Stimulated activated naive CD4-positive, alpha-beta T cell (primary cell): ENCODE measurements around the gene NLRP1.

Source experiments
- DNase-seq, 6 experiments: peaks; one replicate each; lab custom pipeline; 2025; lab: John Stamatoyannopoulos, UW

The NLRP1 gene

DNA sequence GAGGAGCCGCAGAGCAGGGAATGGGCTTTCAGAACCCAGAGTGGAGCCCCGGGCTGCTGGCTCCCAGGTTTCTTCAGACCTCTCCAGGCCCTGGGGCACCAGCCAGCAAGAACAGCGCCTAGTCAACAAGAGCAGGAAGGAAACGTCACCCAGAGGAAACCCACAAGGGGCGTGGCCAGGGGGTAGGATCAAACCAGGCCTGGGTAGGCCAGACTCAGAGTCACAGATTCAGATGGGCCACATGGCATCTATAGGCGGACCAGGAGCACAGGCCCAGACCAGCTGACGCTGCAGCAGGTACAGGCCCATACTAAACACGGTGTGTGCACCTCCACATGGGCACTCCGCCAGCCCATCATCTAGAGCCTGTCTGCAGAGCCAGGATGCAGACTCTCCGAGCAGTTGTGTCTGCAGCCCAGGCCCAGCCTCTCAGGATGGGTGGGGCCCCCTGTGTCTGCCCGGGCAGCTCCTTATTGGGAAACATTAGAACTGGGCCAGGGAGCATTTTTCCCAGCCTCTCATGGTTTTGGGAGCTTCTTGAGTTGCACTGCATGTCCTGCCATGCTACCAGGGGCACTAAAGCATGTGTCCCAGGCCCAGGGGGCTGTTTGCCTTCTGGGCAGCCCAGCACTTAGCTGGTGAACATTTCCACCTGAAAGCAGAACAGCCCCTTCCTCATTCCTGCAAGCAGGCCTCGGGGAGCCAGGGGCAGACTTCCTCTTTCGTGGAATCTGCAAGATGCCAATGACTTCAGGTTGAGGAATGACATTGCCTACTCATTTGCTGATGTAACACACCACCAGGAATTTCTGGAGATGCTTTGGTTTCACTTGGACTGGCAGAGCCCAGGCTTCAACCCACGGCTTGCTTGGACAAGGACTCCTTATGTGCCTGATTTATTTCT is at the start of gene NLRP1:
TSS of gene NLRP1 (minus strand) at position 127 of the 904 bp plus-strand sequence. CDS start 552 bp downstream, outside the sequence.
- peak; percentile 86 to 95 (median 92) for DNase-seq

DNA sequence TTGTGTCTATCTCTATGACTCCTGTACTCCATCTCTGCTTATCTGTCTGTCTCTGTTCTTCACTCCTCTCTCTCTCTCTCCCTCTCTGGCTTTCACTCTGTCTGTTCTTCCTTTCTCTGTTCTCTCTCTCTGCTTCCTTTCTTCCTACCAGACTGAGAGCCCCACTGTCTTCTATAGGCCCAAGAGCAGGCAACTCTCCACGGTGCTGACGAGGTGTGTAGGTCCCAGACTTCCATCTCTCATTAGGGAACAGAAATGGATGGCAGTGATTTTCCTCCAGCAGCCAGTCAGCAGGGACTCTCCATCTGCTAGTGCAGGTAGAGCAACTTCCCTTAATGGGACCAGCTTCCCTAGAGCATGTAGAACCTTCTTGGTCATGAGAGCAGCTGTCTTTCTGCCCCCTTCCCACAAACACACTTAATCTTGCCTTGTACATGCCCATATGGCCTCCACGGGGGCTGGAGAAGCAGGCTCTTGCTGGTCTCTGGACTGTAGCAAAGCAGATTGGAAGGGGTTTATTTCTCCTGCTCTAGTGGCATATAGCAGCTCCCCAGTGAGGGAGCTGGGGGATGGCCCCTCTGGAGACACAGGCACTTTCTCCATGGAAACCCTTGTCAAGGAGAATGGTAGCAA is 47.8 kb upstream of the NLRP1 start:
- DNase-seq: no peak

DNA sequence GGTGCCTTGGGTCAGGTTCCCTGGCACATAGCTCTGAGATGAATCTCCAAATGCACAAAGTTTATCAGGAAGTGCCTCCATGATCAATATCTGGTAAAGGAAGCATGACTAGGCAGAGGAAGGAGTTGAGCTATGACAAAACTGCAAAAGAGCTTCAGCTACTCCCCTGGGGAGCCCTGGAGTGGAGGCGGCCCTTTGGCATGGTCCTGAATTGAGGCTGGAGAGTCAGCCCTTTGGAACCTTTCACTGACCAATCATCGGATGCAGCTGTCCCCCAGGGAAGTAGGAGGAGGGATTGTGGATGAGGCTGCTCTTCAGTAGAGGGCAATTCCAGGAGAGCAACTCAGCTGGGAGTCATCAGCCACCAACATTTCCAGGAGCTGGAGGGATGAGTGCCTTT is 46.1 kb upstream of the NLRP1 start:
- DNase-seq: no peak

DNA sequence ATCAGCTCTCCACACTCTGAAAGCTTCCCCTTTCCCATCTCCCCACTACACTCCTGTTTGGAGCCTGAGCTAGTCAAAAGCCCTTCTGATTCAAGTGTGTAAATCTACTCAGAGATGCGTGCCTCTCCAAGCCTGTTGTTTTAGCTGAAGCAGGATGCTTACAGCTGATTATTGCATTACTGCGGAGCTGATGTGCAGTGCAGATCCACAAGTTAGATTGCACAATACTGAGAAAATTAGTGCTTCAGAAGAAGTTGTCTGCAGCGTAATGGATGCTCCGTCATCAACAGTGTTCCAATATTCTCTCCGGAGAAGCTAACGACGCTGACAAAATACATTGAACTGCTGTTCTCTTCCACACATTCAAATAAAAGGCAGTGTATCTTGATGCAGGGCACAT is 44.8 kb upstream of the NLRP1 start:
- DNase-seq: no peak

DNA sequence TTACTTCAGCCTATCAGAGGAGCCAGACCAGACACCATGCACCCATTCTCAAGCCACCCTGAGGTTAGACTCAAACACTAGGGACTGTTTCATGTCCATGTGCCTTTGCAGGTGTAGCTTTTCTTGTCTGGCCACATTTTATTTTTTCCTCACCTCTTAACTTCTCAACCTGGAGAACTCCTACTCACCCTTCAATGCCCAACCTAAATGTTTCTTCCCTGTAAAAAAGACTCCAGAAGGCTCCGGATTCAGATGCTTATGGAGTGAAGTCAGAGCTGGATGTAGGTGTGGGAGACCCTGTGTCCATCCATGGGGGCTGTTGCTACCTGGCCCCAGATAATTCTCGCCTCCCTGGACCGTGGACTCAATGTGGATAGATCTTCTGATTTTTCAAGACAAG is 44.0 kb upstream of the NLRP1 start:
- no peak for DNase-seq

DNA sequence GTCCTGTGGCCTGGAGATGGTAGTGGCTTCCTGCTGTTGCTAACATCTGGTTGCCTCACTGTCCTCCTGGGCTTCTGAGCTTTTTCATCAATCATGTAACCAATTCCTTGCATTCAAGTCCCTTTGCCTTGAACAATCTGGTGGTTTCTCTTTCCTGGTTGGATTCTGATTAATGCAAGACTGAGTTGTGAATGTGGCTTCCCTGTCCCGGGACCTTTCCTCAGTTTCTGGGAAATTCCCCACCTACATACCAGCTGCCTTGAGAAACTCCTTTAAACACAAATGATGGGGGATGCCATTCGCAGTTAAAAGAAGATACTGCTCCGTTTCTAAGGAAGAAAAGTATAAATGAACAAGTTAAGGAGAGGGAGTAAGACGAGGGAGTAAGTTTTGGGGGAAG is 39.9 kb upstream of the NLRP1 start:
- no peak for DNase-seq

- no peak for DNase-seq
Observed at GRCh38 chr17:5621729-5622128, 37.4 kb upstream of the NLRP1 start.

- no peak for DNase-seq
Observed at GRCh38 chr17:5621026-5621425, 36.7 kb upstream of the NLRP1 start.

DNA sequence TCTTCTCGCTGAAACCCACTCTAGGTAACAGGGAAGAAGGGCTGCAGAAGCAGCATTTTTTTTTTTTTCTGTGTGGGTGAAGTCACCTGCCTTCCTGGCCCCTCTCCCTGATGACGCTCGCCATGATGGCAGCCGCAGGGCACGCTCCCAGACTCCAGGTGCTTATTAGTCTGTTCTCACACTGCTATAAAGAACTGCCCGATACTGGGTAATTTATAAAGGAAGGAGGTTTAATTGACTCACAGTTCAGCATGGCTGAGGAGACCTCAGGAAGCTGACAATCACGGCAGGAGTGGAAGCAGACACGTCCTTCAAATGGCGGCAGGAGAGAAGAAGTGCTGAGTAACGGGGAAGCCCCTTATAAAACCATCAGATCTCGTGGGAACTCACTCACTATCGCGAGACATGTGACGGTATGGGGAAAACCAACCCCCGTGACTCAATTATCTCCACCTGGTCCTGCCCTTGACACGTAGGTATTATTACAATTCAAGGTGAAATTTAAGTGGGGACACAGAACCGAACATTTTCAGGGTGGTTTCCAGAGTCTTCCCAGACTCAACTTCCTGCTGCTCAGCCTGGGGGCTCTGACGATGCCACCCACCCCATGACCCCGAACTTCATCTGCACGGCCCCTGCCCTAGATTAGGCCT is 34.9 kb upstream of the NLRP1 start:
- no peak for DNase-seq

- no peak for DNase-seq
Observed at GRCh38 chr17:5618476-5618875, 34.2 kb upstream of the NLRP1 start.

GRCh38 chr17:5615476-5615875 is 31.2 kb upstream of the NLRP1 start:
- DNase-seq: no peak

GRCh38 chr17:5610956-5611355 is 26.6 kb upstream of the NLRP1 start:
- no peak for DNase-seq

GRCh38 chr17:5608399-5609112 is 24.2 kb upstream of the NLRP1 start:
- DNase-seq: no peak

DNA sequence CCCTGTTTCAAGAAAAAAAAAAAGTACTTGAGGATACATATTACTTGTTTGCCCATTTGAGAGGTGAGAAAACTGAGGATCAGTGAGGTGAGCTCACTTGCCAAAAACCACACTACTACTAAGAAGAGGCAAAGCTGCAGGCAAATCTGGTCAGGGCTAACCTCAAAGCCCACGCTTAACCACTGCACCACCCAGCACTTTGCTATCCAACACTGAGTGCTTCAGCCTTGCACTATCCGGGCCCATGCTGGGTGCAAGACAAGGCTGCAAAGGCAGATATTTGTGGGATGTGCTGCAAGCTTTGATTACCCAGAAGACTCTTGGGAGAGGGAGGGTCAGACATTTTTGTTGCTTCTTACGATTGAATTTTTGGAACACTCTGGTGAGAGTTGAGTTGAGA is 23.6 kb upstream of the NLRP1 start:
- no peak for DNase-seq

DNA sequence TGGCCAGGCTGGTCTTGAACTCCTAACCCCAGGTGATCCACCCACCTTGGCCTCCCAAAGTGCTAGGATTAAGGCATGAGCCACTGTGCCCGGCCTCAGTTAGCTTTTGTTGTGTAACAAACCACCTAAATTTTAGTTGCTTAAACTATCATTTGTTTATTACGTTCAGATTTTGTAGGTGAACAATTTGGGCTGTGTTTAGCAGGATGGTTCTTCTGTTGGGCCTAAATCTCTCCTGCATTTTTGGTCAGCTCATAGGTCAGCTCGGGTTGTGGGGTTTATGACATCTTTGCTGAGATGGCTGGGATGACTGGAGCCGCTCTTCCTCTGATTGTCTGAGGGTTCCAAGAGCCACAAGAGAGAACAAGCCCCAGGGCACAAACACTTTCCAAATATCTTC is 21.1 kb upstream of the NLRP1 start:
- no peak for DNase-seq

- no peak for DNase-seq
Observed at GRCh38 chr17:5600041-5600440, 15.7 kb upstream of the NLRP1 start.

DNA sequence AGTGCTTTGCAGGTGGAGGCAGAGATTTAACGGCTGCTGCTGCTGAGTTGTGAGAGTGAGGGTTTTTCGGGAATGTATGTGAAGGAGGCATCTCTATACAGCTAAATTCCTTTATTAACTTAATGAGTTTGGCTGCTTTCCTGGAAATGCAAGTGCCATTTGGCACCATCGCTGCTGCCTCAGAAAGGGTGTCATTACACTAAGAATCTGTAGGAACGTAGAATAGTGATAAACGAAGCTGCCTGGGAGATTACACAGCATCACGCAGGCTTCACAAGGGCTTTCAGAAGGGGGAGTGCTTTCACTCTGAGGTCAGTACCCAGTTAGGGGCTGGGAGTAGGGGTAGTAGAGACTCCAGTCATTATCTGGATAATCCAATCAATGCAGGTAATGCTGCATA is 14.1 kb upstream of the NLRP1 start:
- DNase-seq: no peak

DNA sequence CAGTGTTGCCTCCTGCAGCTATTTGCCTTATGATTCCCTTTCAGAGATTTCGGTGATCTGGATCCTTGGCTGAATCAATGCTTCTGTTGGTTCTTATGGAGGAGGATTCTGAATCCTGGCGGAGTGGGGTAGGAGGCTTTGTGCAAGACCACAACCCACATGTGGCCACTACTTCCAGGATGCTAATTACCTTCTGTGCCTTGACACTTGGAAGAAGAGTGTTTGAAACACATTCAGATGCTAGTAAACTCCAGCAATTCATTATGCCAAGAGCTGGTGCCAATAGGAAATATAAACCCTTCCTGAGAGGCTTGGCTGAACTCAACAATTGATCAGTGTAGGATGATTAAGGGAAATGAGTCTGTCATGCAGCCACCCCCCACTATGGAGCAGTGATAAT is 12.1 kb upstream of the NLRP1 start:
- no peak for DNase-seq

DNA sequence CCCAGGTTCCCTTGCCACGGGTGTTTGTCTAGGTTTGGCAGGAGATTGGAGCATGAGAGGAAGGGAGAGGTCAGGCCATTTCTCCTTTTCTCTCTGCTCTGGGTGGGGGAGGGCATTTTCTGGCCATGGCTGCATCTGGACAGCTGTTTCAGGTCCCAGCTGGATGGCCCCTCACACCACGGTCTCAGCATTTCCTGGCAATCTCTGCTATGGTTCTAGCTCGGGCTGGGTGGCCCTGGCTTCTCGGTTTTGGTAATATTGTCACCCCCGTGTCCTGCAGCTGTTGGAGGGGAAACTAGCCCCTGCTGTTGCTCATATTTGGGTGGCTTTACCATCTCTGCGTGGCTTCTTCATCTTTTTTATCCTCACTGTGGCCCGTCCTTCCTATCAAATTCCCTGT is 11.5 kb upstream of the NLRP1 start:
- DNase-seq: no peak

GRCh38 chr17:5592382-5592781 is 8.1 kb upstream of the NLRP1 start:
- DNase-seq: peak in 3 of 6 experiments; percentile 10 to 58 (median 36)

DNA sequence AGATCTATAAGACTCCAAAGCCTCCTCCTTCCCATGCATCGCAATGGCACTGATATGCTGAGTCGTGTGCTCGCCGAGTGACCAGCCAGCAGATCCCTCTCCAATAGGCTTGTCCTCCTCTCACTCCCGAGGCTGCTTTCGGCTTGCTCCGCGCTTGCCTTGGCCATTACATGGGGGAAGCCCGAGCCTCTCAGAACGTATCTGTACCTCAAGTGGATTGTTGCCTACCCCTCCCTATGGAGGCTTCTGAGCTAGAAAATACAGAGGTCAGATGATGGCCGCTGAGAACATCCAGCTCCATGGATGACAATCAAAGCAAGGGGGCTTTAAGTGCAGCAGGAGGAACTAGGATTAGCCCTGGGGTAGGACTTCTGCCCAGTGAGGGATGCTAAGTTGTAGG is 7.7 kb upstream of the NLRP1 start:
- no peak for DNase-seq

- DNase-seq: no peak
Observed at GRCh38 chr17:5588584-5588983, 4.3 kb upstream of the NLRP1 start.
